ENCODE data around the gene BLID. TPM values are rescaled to one million over a fixed set of nuclear protein-coding genes. Genes with fewer than 3 reads are reported as not detected.

The BLID gene
- total and polyA plus RNA-seq, 7 donors: 0.04 to 0.45 TPM; not detected in 5

- no peak for DNase-seq
- Histone ChIP-seq H3K9me3 (no peaks in the 10 kb centered on the region), H3K4me3 (no peak overlapping the region), H3K27ac (no peak overlapping the region), H3K27me3 (ENCODE audit: insufficient read depth in 3 of 3, low read length in 2 of 3) (no peaks in the 10 kb centered on the region), H3K4me1 (peaks cover 10% of the 10 kb centered on the region), H3K36me3 (ENCODE audit: insufficient read depth in 1 of 2, low read depth in 1 of 2) (no peaks in the 10 kb centered on the region)
- ATAC-seq: no peak
- TF ChIP-seq CTCF (IDR thresholded peaks at IDR 0.05): no peak
- WGBS, 3 donors: 53 to 73% (median 64%) methylated on average over 2 of the region's 2 CpGs
- intact Hi-C loops (cut with DNase I): no loop called here
Measured at GRCh38 chr11:122159861-122160260, 43.8 kb upstream of the BLID start.

- Histone ChIP-seq H3K4me1 (peaks cover 10% of the 10 kb centered on the region), H3K27me3 (ENCODE audit: insufficient read depth in 3 of 3, low read length in 2 of 3) (no peaks in the 10 kb centered on the region), H3K9me3 (no peaks in the 10 kb centered on the region), H3K36me3 (ENCODE audit: insufficient read depth in 1 of 2, low read depth in 1 of 2) (no peaks in the 10 kb centered on the region), H3K27ac (peak overlapping the region; percentile 57), H3K4me3 (peak overlapping the region; percentile 50)
- WGBS, 3 donors: 21 to 56% (median 22%) methylated on average over 12 of the region's 12 CpGs
- DNase-seq: no peak
- TF ChIP-seq CTCF (IDR thresholded peaks at IDR 0.05): no peak
- intact Hi-C loops (cut with DNase I): no loop called here
- peak in 3 of 4 donors; percentile 28 to 37 (median 35) for ATAC-seq
Measured at GRCh38 chr11:122159173-122159721, 43.2 kb upstream of the BLID start.

GRCh38 chr11:122158171-122158570 is 42.2 kb upstream of the BLID start:
- ATAC-seq (peak in 3 of 4 donors; percentile 48 to 64 (median 55)), DNase-seq (no peak)
- 26 to 38% (median 27%) methylated on average over 4 of the region's 4 CpGs for WGBS, 3 donors
- Histone ChIP-seq H3K4me3 (peak overlapping the region; percentile 73), H3K4me1 (peaks cover 10% of the 10 kb centered on the region), H3K9me3 (no peaks in the 10 kb centered on the region), H3K36me3 (ENCODE audit: insufficient read depth in 1 of 2, low read depth in 1 of 2) (no peaks in the 10 kb centered on the region), H3K27me3 (ENCODE audit: insufficient read depth in 3 of 3, low read length in 2 of 3) (no peaks in the 10 kb centered on the region), H3K27ac (peak overlapping the region; percentile 78)
- intact Hi-C loops (cut with DNase I): no loop called here
- TF ChIP-seq CTCF (IDR thresholded peaks at IDR 0.05): no peak

GRCh38 chr11:122157653-122158161 is 41.7 kb upstream of the BLID start:
- ATAC-seq: peak in 3 of 4 donors; percentile 31 to 60 (median 50)
- H3K27me3 ChIP-seq (ENCODE audit: insufficient read depth in 3 of 3, low read length in 2 of 3): no peaks in the 10 kb centered on the region
- no peak for DNase-seq
- peak overlapping the region; percentile 78 for H3K27ac ChIP-seq
- H3K4me3 ChIP-seq: peak overlapping the region; percentile 73
- 8 to 13% (median 11%) methylated on average over 4 of the region's 4 CpGs for WGBS, 3 donors
- intact Hi-C loops (cut with DNase I): loop anchor here in 1 of 2 donors (1.0 kb wide), 1 partner anchor 61 kb away; no protein-coding TSS in a partner anchor
- no peaks in the 10 kb centered on the region for H3K9me3 ChIP-seq
- no peaks in the 10 kb centered on the region for H3K36me3 ChIP-seq (ENCODE audit: insufficient read depth in 1 of 2, low read depth in 1 of 2)
- peaks cover 10% of the 10 kb centered on the region for H3K4me1 ChIP-seq
- no peak for TF ChIP-seq CTCF (IDR thresholded peaks at IDR 0.05)
